ENCODE data around the gene TMEM87B.

TMEM87B gene

DNA sequence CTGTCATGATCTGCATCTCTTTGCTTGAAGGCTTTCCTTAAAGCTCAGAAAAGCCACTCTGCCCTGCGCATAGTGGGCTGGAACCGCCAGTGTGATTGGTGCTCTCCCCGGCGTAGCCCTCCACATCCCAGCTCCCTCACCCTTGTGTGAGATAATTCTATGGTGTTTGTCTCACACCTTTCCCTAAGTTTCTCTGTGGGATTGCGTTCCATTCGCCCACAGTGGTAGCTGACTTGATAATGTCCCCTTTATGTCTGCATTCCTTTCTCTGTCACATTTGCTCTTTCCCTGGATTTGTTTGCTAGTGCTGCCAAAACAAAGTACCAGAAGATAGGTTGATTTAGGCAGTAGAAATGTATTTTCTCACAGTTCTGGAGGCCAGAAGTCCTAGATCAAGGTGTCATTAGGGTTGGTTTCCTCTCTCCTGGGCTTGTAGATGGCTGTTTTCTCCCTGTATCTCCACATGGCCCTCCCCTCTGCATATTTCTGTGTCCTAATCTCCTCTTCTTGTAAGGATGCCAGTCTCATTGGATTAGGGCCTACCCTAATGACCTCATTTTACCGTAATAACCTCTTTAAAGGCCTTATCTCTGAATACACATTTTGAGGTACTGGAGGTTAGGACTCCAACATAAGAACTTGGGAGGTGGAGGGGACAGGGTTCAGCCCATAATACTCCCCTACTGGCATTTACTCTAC is 7.4 kb upstream of the TMEM87B start:
- no peak overlapping the region for H3K4me3 ChIP-seq (ENCODE audit: insufficient read length, low read depth)
- TF ChIP-seq YY1 (IDR thresholded peaks at IDR 0.05; ENCODE audit: insufficient read depth, insufficient read length) = no peak
- no peak for TF ChIP-seq ZNF274 (IDR thresholded peaks at IDR 0.05; ENCODE audit: low read depth, low read length)
- no peak for TF ChIP-seq SUZ12 (IDR thresholded peaks at IDR 0.05; ENCODE audit: extremely low read depth, insufficient read depth, insufficient read length)
- no peak overlapping the region for H3K9ac ChIP-seq (ENCODE audit: insufficient read length, low read depth)
- H3K36me3 ChIP-seq (ENCODE audit: insufficient read depth, insufficient read length, low read length) = no peaks in the 10 kb centered on the region
- no peaks in the 10 kb centered on the region for H3K27me3 ChIP-seq (ENCODE audit: insufficient read depth, insufficient read length)
- H3K4me1 ChIP-seq (ENCODE audit: insufficient read depth, insufficient read length) = peaks cover 2% of the 10 kb centered on the region
- peaks cover 16% of the 10 kb centered on the region; the same call in 1 of the 2 replicates for H3K9me3 ChIP-seq (ENCODE audit: insufficient read depth, low read length)
- no peak for DNase-seq (ENCODE audit: low read depth, low spot score)

DNA sequence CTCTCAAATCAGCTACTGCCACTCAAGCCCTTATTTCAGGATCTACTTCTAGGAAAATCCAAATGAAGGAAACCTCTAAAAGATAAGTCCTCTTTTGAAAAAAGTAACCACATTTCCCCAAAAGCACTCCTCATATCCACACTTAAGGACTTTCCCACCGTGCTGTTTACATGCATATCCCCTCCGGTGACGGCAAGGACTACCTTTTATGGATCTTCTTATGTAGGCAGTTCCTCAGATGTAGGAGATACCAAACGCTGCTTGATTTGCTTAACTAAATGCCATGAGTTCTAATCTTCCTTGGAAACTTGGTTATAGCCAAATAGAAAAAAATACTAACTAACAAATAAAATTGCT is 6.9 kb upstream of the TMEM87B start:
- no peak overlapping the region for H3K4me3 ChIP-seq (ENCODE audit: insufficient read length, low read depth)
- H3K36me3 ChIP-seq (ENCODE audit: insufficient read depth, insufficient read length, low read length) = no peaks in the 10 kb centered on the region
- TF ChIP-seq YY1 (IDR thresholded peaks at IDR 0.05; ENCODE audit: insufficient read depth, insufficient read length) (no peak), ZNF274 (IDR thresholded peaks at IDR 0.05; ENCODE audit: low read depth, low read length) (no peak), SUZ12 (IDR thresholded peaks at IDR 0.05; ENCODE audit: extremely low read depth, insufficient read depth, insufficient read length) (no peak)
- peaks cover 16% of the 10 kb centered on the region; the same call in 1 of the 2 replicates for H3K9me3 ChIP-seq (ENCODE audit: insufficient read depth, low read length)
- no peak for DNase-seq (ENCODE audit: low read depth, low spot score)
- peaks cover 2% of the 10 kb centered on the region for H3K27me3 ChIP-seq (ENCODE audit: insufficient read depth, insufficient read length)
- H3K9ac ChIP-seq (ENCODE audit: insufficient read length, low read depth) = no peak overlapping the region
- H3K4me1 ChIP-seq (ENCODE audit: insufficient read depth, insufficient read length) = peaks cover 2% of the 10 kb centered on the region

DNA sequence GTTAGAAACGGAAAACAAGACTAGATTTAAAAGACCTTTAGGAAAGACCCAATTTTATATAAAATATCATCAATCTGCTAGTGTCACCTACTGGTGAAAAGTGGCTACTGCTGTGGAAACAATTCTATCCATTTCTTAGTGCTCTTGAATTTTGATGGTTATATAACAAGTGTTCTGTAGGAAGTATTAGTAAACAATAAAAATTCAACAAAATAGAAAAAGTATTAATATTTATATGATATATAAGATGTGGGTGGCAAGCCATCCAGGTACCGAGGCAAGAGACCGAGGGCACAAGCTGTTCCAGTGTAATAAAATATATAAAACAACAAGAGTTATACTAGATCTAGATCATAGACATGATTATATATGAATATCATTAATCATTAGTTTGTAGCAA is 6.2 kb upstream of the TMEM87B start:
- Histone ChIP-seq H3K9me3 (ENCODE audit: insufficient read depth, low read length) (peaks cover 16% of the 10 kb centered on the region; the same call in 1 of the 2 replicates), H3K9ac (ENCODE audit: insufficient read length, low read depth) (no peak overlapping the region), H3K27me3 (ENCODE audit: insufficient read depth, insufficient read length) (peaks cover 5% of the 10 kb centered on the region), H3K4me3 (ENCODE audit: insufficient read length, low read depth) (no peak overlapping the region), H3K4me1 (ENCODE audit: insufficient read depth, insufficient read length) (peaks cover 4% of the 10 kb centered on the region), H3K36me3 (ENCODE audit: insufficient read depth, insufficient read length, low read length) (no peaks in the 10 kb centered on the region)
- TF ChIP-seq SUZ12 (IDR thresholded peaks at IDR 0.05; ENCODE audit: extremely low read depth, insufficient read depth, insufficient read length) (no peak), YY1 (IDR thresholded peaks at IDR 0.05; ENCODE audit: insufficient read depth, insufficient read length) (no peak)
- no peak for DNase-seq (ENCODE audit: low read depth, low spot score)

DNA sequence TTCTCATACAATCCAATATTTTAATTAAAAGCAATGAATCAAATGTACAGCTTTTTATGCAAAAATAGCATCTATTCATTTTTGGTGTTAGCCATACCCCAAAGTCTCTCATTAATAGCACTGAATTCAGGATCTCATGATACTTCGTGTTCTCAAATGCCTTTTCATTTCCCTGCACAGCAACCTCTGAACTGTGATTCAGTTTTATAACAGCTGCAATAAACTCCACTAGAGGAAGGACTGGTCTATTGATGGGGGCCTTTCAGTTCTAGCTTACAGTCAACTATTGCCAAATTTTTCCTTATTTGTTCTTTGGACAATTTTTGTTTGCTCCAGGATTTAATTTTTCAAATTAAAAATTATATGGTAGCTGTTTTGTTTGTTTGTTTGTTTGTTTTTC is 4.8 kb upstream of the TMEM87B start:
- Histone ChIP-seq H3K4me3 (ENCODE audit: insufficient read length, low read depth) (no peak overlapping the region), H3K4me1 (ENCODE audit: insufficient read depth, insufficient read length) (peaks cover 4% of the 10 kb centered on the region), H3K9ac (ENCODE audit: insufficient read length, low read depth) (no peak overlapping the region), H3K36me3 (ENCODE audit: insufficient read depth, insufficient read length, low read length) (no peaks in the 10 kb centered on the region), H3K27me3 (ENCODE audit: insufficient read depth, insufficient read length) (peaks cover 5% of the 10 kb centered on the region), H3K9me3 (ENCODE audit: insufficient read depth, low read length) (peaks cover 12% of the 10 kb centered on the region; the same call in 1 of the 2 replicates)
- DNase-seq (ENCODE audit: low read depth, low spot score) = no peak
- TF ChIP-seq ZNF274 (IDR thresholded peaks at IDR 0.05; ENCODE audit: low read depth, low read length) = no peak
- no peak for TF ChIP-seq YY1 (IDR thresholded peaks at IDR 0.05; ENCODE audit: insufficient read depth, insufficient read length)
- no peak for TF ChIP-seq SUZ12 (IDR thresholded peaks at IDR 0.05; ENCODE audit: extremely low read depth, insufficient read depth, insufficient read length)

DNA sequence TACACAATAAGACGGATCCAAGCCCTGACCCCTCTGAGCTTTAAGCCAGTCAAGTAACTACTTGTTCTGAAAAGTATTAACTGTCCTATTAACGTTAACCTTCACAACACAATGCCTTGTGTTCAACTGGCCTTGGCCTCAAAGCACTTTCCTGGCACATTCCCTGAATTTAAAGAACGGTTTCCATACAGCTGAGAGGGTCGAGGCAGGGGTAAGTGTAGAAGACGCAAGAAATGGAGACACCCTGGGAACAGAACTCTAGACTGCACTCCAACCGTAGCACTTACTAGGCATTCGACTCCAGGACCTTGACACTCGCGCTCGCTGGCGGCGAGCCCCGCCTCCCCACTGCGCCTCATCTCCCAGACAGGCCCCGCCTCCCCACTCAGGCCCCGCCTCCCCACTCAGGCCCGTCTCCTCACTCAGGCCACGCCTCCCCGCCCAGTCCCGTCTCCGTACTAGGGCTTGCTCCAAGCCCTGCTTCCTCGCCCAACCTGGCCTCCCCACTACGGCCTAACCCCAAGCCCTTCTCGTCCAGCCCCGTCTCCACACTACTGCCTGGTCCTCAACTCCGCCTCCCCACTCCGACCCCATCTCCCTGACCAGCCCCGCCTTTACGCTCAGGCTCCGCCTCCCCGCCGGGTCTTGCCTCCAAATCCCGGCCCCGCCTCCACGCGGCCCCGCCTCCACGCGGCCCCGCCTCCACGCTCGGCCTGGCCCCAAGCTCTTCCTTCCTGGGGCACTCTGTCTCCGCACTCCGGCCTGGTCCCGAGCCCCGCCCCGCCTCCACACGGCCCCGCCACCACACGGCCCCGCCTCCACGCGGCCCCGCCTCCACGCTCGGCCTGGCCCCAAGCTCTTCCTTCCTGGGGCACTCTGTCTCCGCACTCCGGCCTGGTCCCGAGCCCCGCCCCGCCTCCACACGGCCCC is 887 bp upstream of the TMEM87B start:
- no peak for TF ChIP-seq ZNF274 (IDR thresholded peaks at IDR 0.05; ENCODE audit: low read depth, low read length)
- no peak for TF ChIP-seq SUZ12 (IDR thresholded peaks at IDR 0.05; ENCODE audit: extremely low read depth, insufficient read depth, insufficient read length)
- TF ChIP-seq YY1 (IDR thresholded peaks at IDR 0.05; ENCODE audit: insufficient read depth, insufficient read length) = no peak
- Histone ChIP-seq H3K27me3 (ENCODE audit: insufficient read depth, insufficient read length) (peaks cover 5% of the 10 kb centered on the region), H3K9me3 (ENCODE audit: insufficient read depth, low read length) (peaks cover 11% of the 10 kb centered on the region; the same call in 1 of the 2 replicates), H3K36me3 (ENCODE audit: insufficient read depth, insufficient read length, low read length) (no peaks in the 10 kb centered on the region), H3K4me3 (ENCODE audit: insufficient read length, low read depth) (peak overlapping the region; percentile 74), H3K9ac (ENCODE audit: insufficient read length, low read depth) (peak overlapping the region; percentile 88), H3K4me1 (ENCODE audit: insufficient read depth, insufficient read length) (peaks cover 2% of the 10 kb centered on the region)
- DNase-seq (ENCODE audit: low read depth, low spot score) = peak; percentile 94

DNA sequence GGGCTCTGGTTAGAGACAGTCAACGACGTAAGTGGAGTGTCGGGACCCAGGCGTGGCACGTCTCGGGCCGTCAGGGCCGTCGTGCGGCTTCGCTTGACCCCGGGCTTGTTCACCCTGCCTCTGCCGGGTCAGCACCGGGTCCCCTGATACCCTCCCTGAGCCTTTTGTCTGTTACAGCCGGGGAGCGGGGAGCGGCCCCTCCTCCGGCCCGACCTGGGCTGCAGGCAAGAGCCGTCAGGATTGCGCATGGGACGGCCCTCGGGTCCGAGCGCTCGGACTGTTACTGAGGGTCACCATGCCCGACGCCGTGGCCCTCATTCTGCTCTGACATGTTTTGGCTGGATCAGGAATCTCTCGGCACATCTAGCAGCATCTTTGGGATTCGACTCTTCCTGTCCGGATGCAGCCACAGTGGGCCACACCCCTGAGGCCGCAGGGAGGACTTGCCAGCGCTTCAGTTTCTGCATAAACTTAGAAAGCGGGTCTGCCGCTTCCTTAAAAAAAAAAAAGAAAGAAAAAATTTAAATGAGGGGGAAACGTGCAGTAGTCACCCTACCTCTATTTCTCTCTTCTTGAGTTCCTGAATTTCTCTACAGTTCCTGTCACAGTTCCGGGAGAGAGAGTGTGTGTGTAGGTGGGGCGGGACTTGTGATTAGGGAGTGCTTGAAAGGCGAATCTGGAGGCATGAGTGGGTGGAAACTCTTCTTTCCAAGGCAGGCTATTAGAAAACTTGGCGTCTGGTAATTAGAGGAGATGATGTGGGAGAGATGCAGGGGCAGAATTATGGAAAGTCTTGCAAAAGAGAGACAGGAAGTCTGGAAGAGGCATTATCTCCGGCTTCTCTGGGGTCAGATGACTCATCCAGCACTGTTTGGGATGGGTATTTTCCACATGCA is 909 bp downstream of the TMEM87B start:
- Histone ChIP-seq H3K9ac (ENCODE audit: insufficient read length, low read depth) (peak overlapping the region; percentile 87), H3K36me3 (ENCODE audit: insufficient read depth, insufficient read length, low read length) (peaks cover 11% of the 10 kb centered on the region), H3K9me3 (ENCODE audit: insufficient read depth, low read length) (no peaks in the 10 kb centered on the region), H3K4me3 (ENCODE audit: insufficient read length, low read depth) (peak overlapping the region; percentile 79), H3K4me1 (ENCODE audit: insufficient read depth, insufficient read length) (peaks cover 2% of the 10 kb centered on the region), H3K27me3 (ENCODE audit: insufficient read depth, insufficient read length) (peaks cover 5% of the 10 kb centered on the region)
- TF ChIP-seq ZNF274 (IDR thresholded peaks at IDR 0.05; ENCODE audit: low read depth, low read length) (no peak), YY1 (IDR thresholded peaks at IDR 0.05; ENCODE audit: insufficient read depth, insufficient read length) (no peak), SUZ12 (IDR thresholded peaks at IDR 0.05; ENCODE audit: extremely low read depth, insufficient read depth, insufficient read length) (no peak)
- DNase-seq (ENCODE audit: low read depth, low spot score) = no peak
